ENCODE measurements around the gene CLPTM1L.

CLPTM1L gene

GRCh38 chr5:1272201-1272600, 72.7 kb downstream of the CLPTM1L start:
- no peak for DNase-seq

- no peak for DNase-seq
Measured at GRCh38 chr5:1270933-1271914, 73.7 kb downstream of the CLPTM1L start.

- DNase-seq: no peak
Measured at GRCh38 chr5:1270426-1270825, 74.5 kb downstream of the CLPTM1L start.

GRCh38 chr5:1268666-1269065, 76.2 kb downstream of the CLPTM1L start:
- no peak for DNase-seq

GRCh38 chr5:1268056-1268455, 76.8 kb downstream of the CLPTM1L start:
- DNase-seq: no peak

Data from suppressor macrophage treated with lipopolysaccharide for 1 hour (primary cell).